Immature natural killer cell (primary cell): ENCODE data around the gene TM9SF3. TPM values are rescaled to one million over a fixed set of nuclear protein-coding genes. Genes with fewer than 3 reads are reported as not detected.

ENCODE experiments used
- DNase-seq, 3 donors: peaks; one replicate each; pipeline ENCODE4 v3.0.0; 2022; ENCODE audit warnings: mixed read lengths in 1 of 3
- H3K27ac Mint-ChIP-seq, 6 donors: one replicate each; pipeline ENCODE4 v1.8.0; 2020; ENCODE audit warnings: mixed read lengths in 6 of 6, mild to moderate bottlenecking in 5 of 6, inconsistent platforms in 4 of 6, moderate library complexity in 3 of 6
- H3K27me3 Mint-ChIP-seq, 3 donors: one replicate each; pipeline ENCODE4 v1.8.0; 2020 to 2021; ENCODE audit warnings: low read depth in 3 of 3, mild to moderate bottlenecking in 3 of 3, mixed read lengths in 3 of 3, moderate library complexity in 3 of 3, inconsistent platforms in 1 of 3
- H3K36me3 Mint-ChIP-seq, 3 donors: one replicate each; pipeline ENCODE4 v1.8.0; 2020; ENCODE audit warnings: mixed read lengths in 3 of 3, inconsistent platforms in 2 of 3, mild to moderate bottlenecking in 2 of 3
- H3K4me1 Mint-ChIP-seq, 2 donors: one replicate each; pipeline ENCODE4 v1.8.0; 2020; ENCODE audit warnings: inconsistent platforms in 2 of 2, mild to moderate bottlenecking in 2 of 2, mixed read lengths in 2 of 2, moderate library complexity in 1 of 2
- H3K4me3 Mint-ChIP-seq, 5 donors: one replicate each; pipeline ENCODE4 v1.8.0; 2020; ENCODE audit warnings: mild to moderate bottlenecking in 5 of 5, mixed read lengths in 5 of 5, inconsistent platforms in 3 of 5, moderate library complexity in 3 of 5
- H3K9me3 Mint-ChIP-seq, 6 donors: one replicate each; pipeline ENCODE4 v1.8.0; 2020; ENCODE audit warnings: mild to moderate bottlenecking in 6 of 6, mixed read lengths in 6 of 6, inconsistent platforms in 4 of 6, moderate library complexity in 3 of 6
- polyA plus RNA-seq, 3 donors: library from polyadenylated mRNA; unstranded; fragments of 300-500 nt; fragmentation: Illumina TruSeq; gene quantifications; one replicate each; pipeline ENCODE4 v1.2.3, GENCODE V29; 2021

TM9SF3 gene
- polyA plus RNA-seq, 3 donors from 2014 or later: 66.9 to 90.9 (median 87.2) TPM

- DNase-seq: no peak
- Mint-ChIP-seq H3K27ac (no peak overlapping the region), H3K9me3 (no peaks in the 10 kb centered on the region), H3K4me1 (no peaks in the 10 kb centered on the region), H3K36me3 (no peaks in the 10 kb centered on the region), H3K4me3 (no peak overlapping the region), H3K27me3 (peaks cover 4 to 9% (median 4%) of the 10 kb centered on the region in 3 donors)
These were observed 98.5 kb downstream of the TM9SF3 start for GRCh38 chr10:96488161-96488935.

GRCh38 chr10:96482815-96483588 is 103.8 kb downstream of the TM9SF3 start:
- Mint-ChIP-seq H3K27ac (no peak overlapping the region), H3K27me3 (peaks cover 4 to 12% (median 5%) of the 10 kb centered on the region in 3 donors), H3K4me1 (no peaks in the 10 kb centered on the region), H3K36me3 (no peaks in the 10 kb centered on the region), H3K9me3 (no peaks in the 10 kb centered on the region), H3K4me3 (no peak overlapping the region)
- no peak for DNase-seq

GRCh38 chr10:96478355-96478754 is 108.5 kb downstream of the TM9SF3 start:
- DNase-seq: no peak
- H3K9me3 Mint-ChIP-seq: no peaks in the 10 kb centered on the region
- H3K4me1 Mint-ChIP-seq: no peaks in the 10 kb centered on the region
- peaks cover 4 to 13% (median 6%) of the 10 kb centered on the region in 3 donors for H3K27me3 Mint-ChIP-seq
- H3K4me3 Mint-ChIP-seq: peak overlapping the region in 1 of 5 donors; percentile 12
- H3K36me3 Mint-ChIP-seq: no peaks in the 10 kb centered on the region
- no peak overlapping the region for H3K27ac Mint-ChIP-seq

GRCh38 chr10:96473866-96474265 is 112.9 kb downstream of the TM9SF3 start:
- H3K4me3 Mint-ChIP-seq: no peak overlapping the region
- DNase-seq: no peak
- no peak overlapping the region for H3K27ac Mint-ChIP-seq
- no peaks in the 10 kb centered on the region for H3K36me3 Mint-ChIP-seq
- H3K27me3 Mint-ChIP-seq: peaks cover 6 to 13% (median 7%) of the 10 kb centered on the region in 3 donors
- peaks cover 3 to 6% of the 10 kb centered on the region in 2 donors for H3K4me1 Mint-ChIP-seq
- no peaks in the 10 kb centered on the region for H3K9me3 Mint-ChIP-seq

- H3K36me3 Mint-ChIP-seq: no peaks in the 10 kb centered on the region
- peaks cover 3 to 6% of the 10 kb centered on the region in 2 donors for H3K4me1 Mint-ChIP-seq
These were observed 116.6 kb downstream of the TM9SF3 start for GRCh38 chr10:96470116-96470743.

GRCh38 chr10:96468845-96469244 is 118.0 kb downstream of the TM9SF3 start:
- no peak overlapping the region for H3K27ac Mint-ChIP-seq

More at GRCh38 chr10:96470116-96470743, 116.6 kb downstream of the TM9SF3 start:
- Mint-ChIP-seq H3K9me3 (no peaks in the 10 kb centered on the region), H3K27ac (peak overlapping the region in 3 of 6 donors; percentile 11 to 36 (median 18)), H3K27me3 (peaks cover 5 to 20% (median 7%) of the 10 kb centered on the region in 3 donors), H3K4me3 (no peak overlapping the region)
- peak; percentile 14 to 44 (median 33) for DNase-seq

More at GRCh38 chr10:96468845-96469244, 118.0 kb downstream of the TM9SF3 start:
- Mint-ChIP-seq H3K9me3 (no peaks in the 10 kb centered on the region), H3K27me3 (peaks cover 7 to 16% (median 7%) of the 10 kb centered on the region in 3 donors), H3K4me3 (no peak overlapping the region), H3K36me3 (no peaks in the 10 kb centered on the region), H3K4me1 (peaks cover 3 to 6% of the 10 kb centered on the region in 2 donors)
- no peak for DNase-seq

Other genes with a start within 250 kb of the TM9SF3 start
- not detected for gene OPALIN, start 228.0 kb downstream of the TM9SF3 start, polyA plus RNA-seq
- gene TLL2, start 73.1 kb downstream of the TM9SF3 start, polyA plus RNA-seq: not detected
- 100 to 1,000 TPM in 1 of 3 donors, 10 to 100 TPM in 2; 87.4 to 186 (median 98.3) TPM for gene PIK3AP1, start 133.5 kb upstream of the TM9SF3 start, polyA plus RNA-seq
- 10 to 100 TPM; 14.1 to 35.1 (median 27.0) TPM for gene LCOR, start 245.3 kb upstream of the TM9SF3 start, polyA plus RNA-seq